HepG2 (cell line): ENCODE results near the gene TRPT1. TPM values are rescaled to one million over a fixed set of nuclear protein-coding genes. Genes with fewer than 3 reads are reported as not detected.

ENCODE experiments used
- ATAD3A ChIP-seq: sonication (generic); formaldehyde crosslinking; IDR thresholded peaks from 2 replicates; pipeline ENCODE4 v1.4.0; 2020; ENCODE audit warnings: missing genetic modification reagents
- HCFC1 ChIP-seq: fragments of 150-350 bp; IDR thresholded peaks from 2 replicates; pipeline ENCODE4 v1.6.1; 2014; ENCODE audit warnings: low read depth, low read length
- KAT7 ChIP-seq: IDR thresholded peaks from 2 replicates; pipeline ENCODE4 v1.6.1; 2018; ENCODE audit warnings: borderline replicate concordance, missing compliant biosample characterization
- MAFF ChIP-seq: IDR thresholded peaks from 2 replicates; pipeline ENCODE4 v1.6.1; 2011; ENCODE audit warnings: low read depth, low read length, improper control_type of control experiment
- NAIF1 ChIP-seq: sonication (generic); formaldehyde crosslinking; IDR thresholded peaks from 2 replicates; pipeline ENCODE4 v1.5.0; 2020; ENCODE audit warnings: mild to moderate bottlenecking, missing genetic modification reagents, borderline replicate concordance
- PTBP1 ChIP-seq: fragments of 200-400 bp; formaldehyde crosslinking; IDR thresholded peaks from 2 replicates; pipeline ENCODE4 v1.6.1; 2018; ENCODE audit warnings: low read length, low read depth; ENCODE audit not compliant: poor library complexity, severe bottlenecking
- SP1 ChIP-seq, 2 experiments: fragments of 450-650 bp in 1 of 2; sonication (generic) in 1 of 2; formaldehyde crosslinking in 1 of 2; IDR thresholded peaks; 2 replicates each; pipeline versions ENCODE4 v1.4.0 to v1.6.1; 2016 to 2020; ENCODE audit warnings: missing genetic modification reagents in 1 of 2
- TAF1 ChIP-seq: sonication (generic); formaldehyde crosslinking; IDR thresholded peaks from 2 replicates; pipeline ENCODE4 v1.4.0; 2020; ENCODE audit warnings: missing genetic modification reagents
- TBX2 ChIP-seq: sonication (generic); formaldehyde crosslinking; IDR thresholded peaks from 2 replicates; pipeline ENCODE4 v1.5.0; 2020; ENCODE audit warnings: missing genetic modification reagents, mild to moderate bottlenecking, borderline replicate concordance
- TCF7 ChIP-seq: sonication (generic); IDR thresholded peaks from 2 replicates; pipeline ENCODE4 v1.6.1; 2016; ENCODE audit warnings: antibody characterized with exemption, low read depth
- ZHX2 ChIP-seq, 2 experiments: sonication (generic) in 1 of 2; formaldehyde crosslinking in 1 of 2; IDR thresholded peaks; 2 replicates each; pipeline versions ENCODE4 v1.6.1 to v1.9.0; 2014 to 2022; ENCODE audit warnings: antibody characterized with exemption in 1 of 2, borderline replicate concordance in 1 of 2, inconsistent platforms in 1 of 2, low read depth in 1 of 2, missing genetic modification reagents in 1 of 2
- ZNF136 ChIP-seq: sonication (generic); formaldehyde crosslinking; IDR thresholded peaks from 2 replicates; pipeline ENCODE4 v1.8.1; 2022; ENCODE audit warnings: low read depth, mild to moderate bottlenecking, moderate library complexity, missing genetic modification reagents
- ZNF20 ChIP-seq: sonication (generic); formaldehyde crosslinking; IDR thresholded peaks from 2 replicates; pipeline ENCODE4 v1.4.0; 2020; ENCODE audit warnings: mild to moderate bottlenecking, moderate library complexity, missing genetic modification reagents
- ZNF281 ChIP-seq: sonication (generic); formaldehyde crosslinking; IDR thresholded peaks from 2 replicates; pipeline ENCODE4 v1.4.0; 2020; ENCODE audit warnings: missing genetic modification reagents, borderline replicate concordance
- ZNF589 ChIP-seq: sonication (generic); formaldehyde crosslinking; conservative IDR thresholded peaks from 2 replicates; pipeline ENCODE4 v1.8.0; 2022; ENCODE audit warnings: mild to moderate bottlenecking, moderate library complexity, missing genetic modification reagents
- ZNF652 ChIP-seq: IDR thresholded peaks from 2 replicates; pipeline ENCODE4 v1.6.1; 2016; ENCODE audit warnings: low read depth, borderline replicate concordance
- polyA plus RNA-seq, 8 experiments: library from polyadenylated mRNA; depleted of rRNA in 3 of 8; stranded (reverse) in 7 of 8; unstranded in 1 of 8; fragments of >200 nt; fragmentation: Illumina TruSeq in 4 of 8; extraction: Trizol in 4 of 8; gene quantifications; 2 replicates each; pipeline versions ENCODE4 v1.2.1 to v1.2.3, GENCODE V29; 2011 to 2016; ENCODE audit warnings: low read depth in 4 of 8, missing spikeins in 1 of 8, mixed read lengths in 1 of 8; ENCODE audit not compliant: insufficient read depth in 1 of 8
- total RNA-seq, 5 experiments: library from RNA; depleted of rRNA; stranded (reverse); fragments of >200 nt; fragmentation: Illumina TruSeq; extraction: Trizol; gene quantifications; 2 replicates each; pipeline ENCODE4 v1.2.3, GENCODE V29; 2016; ENCODE audit warnings: low read depth in 1 of 5
- TF ChIP-seq, protein P1 (sequence below): sonication (generic); formaldehyde crosslinking; IDR thresholded peaks from 2 replicates; pipeline ENCODE4 v1.4.0; 2020; ENCODE audit warnings: missing genetic modification reagents, low read depth, mild to moderate bottlenecking, borderline replicate concordance
- TF ChIP-seq, protein P2 (sequence below): IDR thresholded peaks from 2 replicates; pipeline ENCODE4 v1.6.1; 2016; ENCODE audit warnings: missing genetic modification reagents, missing compliant biosample characterization

TRPT1 gene
- total and polyA plus RNA-seq, 2 of the 13 experiments (the other 11 are each of a cell fraction or from before 2014, with no cell fraction given), result 24.8 to 40.7 TPM

DNA sequence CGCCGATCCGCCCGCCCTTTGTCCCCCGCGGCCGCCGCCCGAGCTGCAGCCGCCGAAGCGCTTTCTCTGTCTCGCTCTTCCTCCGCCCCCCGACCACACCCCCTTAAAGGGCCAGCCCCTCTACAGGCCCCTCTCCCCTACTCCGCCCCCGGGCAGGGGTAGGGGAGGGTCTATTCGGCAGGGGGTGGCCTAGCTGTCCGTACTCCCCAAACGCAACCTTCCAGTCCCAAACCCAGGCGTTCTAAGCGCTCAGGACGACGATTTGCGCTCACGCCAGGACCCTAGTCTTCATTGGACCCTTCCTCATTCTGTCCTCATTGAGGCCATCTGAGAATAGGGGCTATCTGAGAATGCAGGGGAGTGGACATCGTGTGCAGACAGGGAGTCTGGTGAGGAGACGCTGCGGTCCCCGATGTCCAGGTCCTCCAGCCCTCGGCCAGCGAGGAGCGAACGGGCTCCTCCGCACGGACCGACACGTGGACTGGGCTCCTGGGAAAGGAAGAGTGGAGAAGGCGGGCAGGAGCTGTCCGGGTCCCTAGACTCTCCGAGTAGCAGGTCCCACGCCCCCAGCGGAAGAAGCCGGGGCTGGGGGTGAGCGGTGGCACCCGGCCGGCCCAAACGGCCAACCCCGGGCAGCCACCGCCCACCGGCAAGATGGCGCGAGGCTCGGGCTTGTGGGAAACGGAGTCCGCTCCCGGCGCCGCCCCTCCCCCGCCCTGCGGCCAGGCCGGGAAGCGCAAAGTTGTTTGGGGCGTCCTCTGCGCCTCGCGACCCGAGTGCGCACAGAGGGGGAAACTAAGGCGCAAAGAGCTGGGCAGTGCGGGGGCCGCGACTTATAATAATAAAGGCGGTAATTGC is 21.1 kb upstream of the TRPT1 start, which contains the start of gene PPP1R14B (continued):
- TF ChIP-seq ZNF589 (CRISPR knock-in tag), result peak; percentile 62; the same call in 1 of the 2 replicates
- TF ChIP-seq ZNF652 (CRISPR knock-in tag), result 0 out of 2 replicates have a peak, but pooled peaks have one; percentile 25
- TF ChIP-seq HCFC1, result peak; percentile 83
- TF ChIP-seq, protein P1, sequence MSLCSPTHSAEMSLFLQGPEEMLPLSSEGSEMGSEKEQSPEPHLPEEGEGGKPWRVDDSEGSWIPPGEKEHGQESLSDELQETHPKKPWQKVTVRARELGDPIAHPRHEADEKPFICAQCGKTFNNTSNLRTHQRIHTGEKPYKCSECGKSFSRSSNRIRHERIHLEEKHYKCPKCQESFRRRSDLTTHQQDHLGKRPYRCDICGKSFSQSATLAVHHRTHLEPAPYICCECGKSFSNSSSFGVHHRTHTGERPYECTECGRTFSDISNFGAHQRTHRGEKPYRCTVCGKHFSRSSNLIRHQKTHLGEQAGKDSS (CRISPR knock-in tag), result no peak
- TF ChIP-seq SP1 (IDR thresholded peaks at IDR 0.05), result no peak
- peak; percentile 46; the same call in 1 of the 2 replicates for TF ChIP-seq SP1 (CRISPR knock-in tag; IDR thresholded peaks at IDR 0.05)
- no peak for TF ChIP-seq ATAD3A (CRISPR knock-in tag)
- no peak for TF ChIP-seq PTBP1
- TF ChIP-seq, protein P2, sequence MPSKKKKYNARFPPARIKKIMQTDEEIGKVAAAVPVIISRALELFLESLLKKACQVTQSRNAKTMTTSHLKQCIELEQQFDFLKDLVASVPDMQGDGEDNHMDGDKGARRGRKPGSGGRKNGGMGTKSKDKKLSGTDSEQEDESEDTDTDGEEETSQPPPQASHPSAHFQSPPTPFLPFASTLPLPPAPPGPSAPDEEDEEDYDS, result peak; percentile 11; the same call in 1 of the 2 replicates
- TF ChIP-seq KAT7 (CRISPR knock-in tag), result no peak; the same call in 1 of the 2 replicates
- no peak for TF ChIP-seq MAFF
- 0 out of 2 replicates have a peak, but pooled peaks have one; percentile 20 for TF ChIP-seq ZNF136 (CRISPR knock-in tag)
- peak; percentile 80 for TF ChIP-seq TBX2 (CRISPR knock-in tag)
- TF ChIP-seq TAF1, result peak; percentile 77
- peak; percentile 36; the same call in 1 of the 2 replicates for TF ChIP-seq ZHX2 (IDR thresholded peaks at IDR 0.05; ENCODE audit: low read depth)
- TF ChIP-seq ZHX2 (CRISPR knock-in tag; IDR thresholded peaks at IDR 0.05; ENCODE audit: borderline replicate concordance), result 0 out of 2 replicates have a peak, but pooled peaks have one; percentile 17
- no peak for TF ChIP-seq NAIF1 (CRISPR knock-in tag)
- TF ChIP-seq ZNF281 (CRISPR knock-in tag), result peak; percentile 94
- no peak for TF ChIP-seq TCF7
- TF ChIP-seq ZNF20 (CRISPR knock-in tag), result no peak
